IPS-18a (cell line): ENCODE results near the gene PKP1.

ENCODE experiments used
- H3K27ac ChIP-seq: one replicate; pipeline ENCODE4 v1.5.1; 2013; ENCODE audit warnings: low read length
- H3K27me3 ChIP-seq: one replicate; pipeline ENCODE4 v1.6.1; 2013; ENCODE audit warnings: mild to moderate bottlenecking, low read length; ENCODE audit not compliant: control insufficient read depth, insufficient read depth
- H3K36me3 ChIP-seq: one replicate; pipeline ENCODE4 v1.6.1; 2013; ENCODE audit warnings: low read depth, low read length; ENCODE audit not compliant: control insufficient read depth
- H3K4me1 ChIP-seq: one replicate; pipeline ENCODE4 v1.6.1; 2013; ENCODE audit warnings: low read depth, low read length; ENCODE audit not compliant: control insufficient read depth
- H3K4me3 ChIP-seq: one replicate; pipeline ENCODE4 v1.5.1; 2013; ENCODE audit warnings: low read length
- H3K9ac ChIP-seq: one replicate; pipeline ENCODE4 v1.6.1; 2013; ENCODE audit warnings: mild to moderate bottlenecking, low read length, moderate library complexity
- H3K9me3 ChIP-seq: one replicate; pipeline ENCODE4 v1.6.1; 2013; ENCODE audit warnings: low read depth, low read length; ENCODE audit not compliant: control insufficient read depth

The PKP1 gene

GRCh38 chr1:201288007-201288406 lies 4.7 kb downstream of the PKP1 start:
- no peak overlapping the region for H3K4me3 ChIP-seq
- peaks cover 2% of the 10 kb centered on the region for H3K4me1 ChIP-seq
- H3K9ac ChIP-seq, result no peak overlapping the region
- H3K9me3 ChIP-seq, result no peaks in the 10 kb centered on the region
- H3K27me3 ChIP-seq, result peaks cover 12% of the 10 kb centered on the region
- H3K27ac ChIP-seq, result no peak overlapping the region
- H3K36me3 ChIP-seq, result no peaks in the 10 kb centered on the region

GRCh38 chr1:201288765-201289164 lies 5.5 kb downstream of the PKP1 start:
- no peak overlapping the region for H3K27ac ChIP-seq
- no peaks in the 10 kb centered on the region for H3K4me1 ChIP-seq
- no peak overlapping the region for H3K4me3 ChIP-seq
- H3K9me3 ChIP-seq, result no peaks in the 10 kb centered on the region
- peaks cover 5% of the 10 kb centered on the region for H3K27me3 ChIP-seq
- H3K9ac ChIP-seq, result no peak overlapping the region
- H3K36me3 ChIP-seq, result no peaks in the 10 kb centered on the region

GRCh38 chr1:201290551-201290950 lies 7.2 kb downstream of the PKP1 start:
- Histone ChIP-seq H3K27me3 (no peaks in the 10 kb centered on the region), H3K9ac (no peak overlapping the region), H3K4me1 (peaks cover 7% of the 10 kb centered on the region), H3K9me3 (no peaks in the 10 kb centered on the region), H3K27ac (no peak overlapping the region), H3K4me3 (no peak overlapping the region), H3K36me3 (no peaks in the 10 kb centered on the region)

- Histone ChIP-seq H3K9me3 (no peaks in the 10 kb centered on the region), H3K4me1 (peaks cover 7% of the 10 kb centered on the region), H3K4me3 (no peak overlapping the region), H3K36me3 (no peaks in the 10 kb centered on the region), H3K27ac (no peak overlapping the region), H3K27me3 (no peaks in the 10 kb centered on the region), H3K9ac (no peak overlapping the region)
These were observed 8.6 kb downstream of the PKP1 start for GRCh38 chr1:201291916-201292315.

GRCh38 chr1:201294876-201295275 lies 11.6 kb downstream of the PKP1 start:
- no peak overlapping the region for H3K27ac ChIP-seq
- H3K4me1 ChIP-seq, result peaks cover 7% of the 10 kb centered on the region
- no peaks in the 10 kb centered on the region for H3K9me3 ChIP-seq
- no peaks in the 10 kb centered on the region for H3K36me3 ChIP-seq
- no peaks in the 10 kb centered on the region for H3K27me3 ChIP-seq
- H3K4me3 ChIP-seq, result no peak overlapping the region
- H3K9ac ChIP-seq, result no peak overlapping the region

GRCh38 chr1:201295346-201295745 lies 12.0 kb downstream of the PKP1 start:
- Histone ChIP-seq H3K36me3 (no peaks in the 10 kb centered on the region), H3K4me1 (peaks cover 7% of the 10 kb centered on the region), H3K9me3 (no peaks in the 10 kb centered on the region), H3K27ac (no peak overlapping the region), H3K4me3 (no peak overlapping the region), H3K27me3 (no peaks in the 10 kb centered on the region), H3K9ac (no peak overlapping the region)

- H3K4me3 ChIP-seq, result no peak overlapping the region
- no peaks in the 10 kb centered on the region for H3K9me3 ChIP-seq
- no peak overlapping the region for H3K27ac ChIP-seq
- peaks cover 7% of the 10 kb centered on the region for H3K4me1 ChIP-seq
- no peak overlapping the region for H3K9ac ChIP-seq
- no peaks in the 10 kb centered on the region for H3K36me3 ChIP-seq
- H3K27me3 ChIP-seq, result no peaks in the 10 kb centered on the region
These were observed 12.6 kb downstream of the PKP1 start for GRCh38 chr1:201295861-201296260.

- no peak overlapping the region for H3K9ac ChIP-seq
- peaks cover 7% of the 10 kb centered on the region for H3K4me1 ChIP-seq
- no peaks in the 10 kb centered on the region for H3K27me3 ChIP-seq
- no peak overlapping the region for H3K27ac ChIP-seq
- no peaks in the 10 kb centered on the region for H3K9me3 ChIP-seq
- no peak overlapping the region for H3K4me3 ChIP-seq
- H3K36me3 ChIP-seq, result no peaks in the 10 kb centered on the region
These were observed 13.0 kb downstream of the PKP1 start for GRCh38 chr1:201296352-201296751.

- no peak overlapping the region for H3K9ac ChIP-seq
- H3K27ac ChIP-seq, result no peak overlapping the region
- H3K4me1 ChIP-seq, result peaks cover 7% of the 10 kb centered on the region
- no peaks in the 10 kb centered on the region for H3K36me3 ChIP-seq
- no peaks in the 10 kb centered on the region for H3K9me3 ChIP-seq
- H3K4me3 ChIP-seq, result no peak overlapping the region
- H3K27me3 ChIP-seq, result no peaks in the 10 kb centered on the region
These were observed 15.4 kb downstream of the PKP1 start for GRCh38 chr1:201298396-201299381.

- Histone ChIP-seq H3K27me3 (no peaks in the 10 kb centered on the region), H3K36me3 (no peaks in the 10 kb centered on the region), H3K9ac (no peak overlapping the region), H3K4me1 (peaks cover 3% of the 10 kb centered on the region), H3K4me3 (no peak overlapping the region), H3K27ac (no peak overlapping the region), H3K9me3 (no peaks in the 10 kb centered on the region)
These were observed 16.7 kb downstream of the PKP1 start for GRCh38 chr1:201299968-201300367.

GRCh38 chr1:201300641-201301040 lies 17.3 kb downstream of the PKP1 start:
- no peaks in the 10 kb centered on the region for H3K27me3 ChIP-seq
- no peak overlapping the region for H3K4me3 ChIP-seq
- H3K36me3 ChIP-seq, result no peaks in the 10 kb centered on the region
- no peak overlapping the region for H3K27ac ChIP-seq
- H3K9ac ChIP-seq, result no peak overlapping the region
- no peaks in the 10 kb centered on the region for H3K9me3 ChIP-seq
- H3K4me1 ChIP-seq, result no peaks in the 10 kb centered on the region
